Measurements from ENCODE around the gene USP32. TPM values are rescaled to one million over a fixed set of nuclear protein-coding genes. Genes with fewer than 3 reads are reported as not detected.

The USP32 gene
- total and polyA plus RNA-seq, 2 of the 8 experiments (the other 6 are each of a cell fraction or from before 2014, with no cell fraction given) = 29.6 to 112 TPM

GRCh38 chr17:60318326-60318725 lies 73.6 kb downstream of the USP32 start:
- H3K27me3 ChIP-seq (replicated peaks in 1 of 4; ENCODE audit: control insufficient read depth in 3 of 4, extremely low read depth in 1 of 4, insufficient read depth in 3 of 4, low read length in 3 of 4) = no peaks in the 10 kb centered on the region
- H3K23ac ChIP-seq (ENCODE audit: insufficient read length) = no peak overlapping the region
- no peaks in the 10 kb centered on the region for H3K23me2 ChIP-seq (ENCODE audit: low read depth, low read length)
- no peak overlapping the region for H3K9ac ChIP-seq (replicated peaks in 1 of 4; ENCODE audit: extremely low read depth in 1 of 4, low read depth in 3 of 4, low read length in 3 of 4)
- H4K91ac ChIP-seq (replicated peaks; ENCODE audit: insufficient read length, low read length) = no peak overlapping the region
- H3K4ac ChIP-seq (replicated peaks; ENCODE audit: insufficient read length, low read depth, low read length) = no peak overlapping the region
- no peak overlapping the region for H4K8ac ChIP-seq (ENCODE audit: extremely low read depth, insufficient read depth, low read length)
- H3K18ac ChIP-seq (ENCODE audit: extremely low read depth, low read length) = no peak overlapping the region
- TF ChIP-seq TBP (IDR thresholded peaks at IDR 0.05; ENCODE audit: low read depth, low read length) (no peak), RNF2 (IDR thresholded peaks at IDR 0.05; ENCODE audit: borderline replicate concordance, low read depth, low read length, missing control alignments, poor library complexity, severe bottlenecking) (no peak)
- H2BK120ac ChIP-seq (replicated peaks; ENCODE audit: low read depth, low read length) = no peak overlapping the region
- no peak overlapping the region for H4K5ac ChIP-seq (ENCODE audit: insufficient read length, low read depth, low read length)
- POLR2A ChIA-PET (ENCODE audit: partially characterized antibody) = no interaction called here
- DNase-seq (ENCODE audit: low read depth in 1 of 2, low spot score in 2 of 2) = no peak
- H3K9me3 ChIP-seq (ENCODE audit: insufficient read depth in 2 of 2, low read depth in 1 of 2, low read length in 1 of 2) = no peaks in the 10 kb centered on the region
- no peak overlapping the region for H2AFZ ChIP-seq (ENCODE audit: low read length)
- no peak overlapping the region for H3K14ac ChIP-seq (ENCODE audit: insufficient read length)
- CTCF ChIA-PET (ENCODE audit: partially characterized antibody) = no interaction called here
- FAIRE-seq = no peak
- H2BK12ac ChIP-seq (ENCODE audit: low read depth, low read length) = no peak overlapping the region
- H4K20me1 ChIP-seq (replicated peaks in 1 of 2; ENCODE audit: control insufficient read depth in 1 of 2, insufficient read depth in 2 of 2, low read length in 2 of 2) = peaks cover 7 to 10% of the 10 kb centered on the region in 2 experiments
- H2AK5ac ChIP-seq (ENCODE audit: low read depth, low read length) = no peak overlapping the region
- H2BK20ac ChIP-seq (ENCODE audit: low read length) = no peak overlapping the region
- H2BK15ac ChIP-seq (ENCODE audit: low read length) = no peak overlapping the region
- peaks cover 5% of the 10 kb centered on the region; the same call in 1 of the 2 replicates for H3K79me1 ChIP-seq (ENCODE audit: low read depth, low read length)
- no peak overlapping the region for H3K56ac ChIP-seq (replicated peaks; ENCODE audit: insufficient read length, low read depth, low read length)
- peaks cover 4 to 97% of the 10 kb centered on the region in 2 experiments; a peak in 3 of 4 replicates for H3K79me2 ChIP-seq (ENCODE audit: control insufficient read depth in 1 of 2, insufficient read depth in 2 of 2, low read length in 2 of 2)
- H3K36me3 ChIP-seq (ENCODE audit: control insufficient read depth in 2 of 4, insufficient read depth in 4 of 4, low read length in 3 of 4) = no peaks in the 10 kb centered on the region
- H3K4me2 ChIP-seq (ENCODE audit: insufficient read depth in 1 of 2, low read depth in 2 of 2, low read length in 2 of 2) = no peak overlapping the region
- H3K4me3 ChIP-seq (ENCODE audit: extremely low read depth in 1 of 4, insufficient read depth in 2 of 4, low read depth in 3 of 4, low read length in 4 of 4) = no peak overlapping the region
- no peak overlapping the region for H2BK5ac ChIP-seq (ENCODE audit: low read depth, low read length)
- H3K4me1 ChIP-seq (replicated peaks in 1 of 4; ENCODE audit: control insufficient read depth in 3 of 4, insufficient read depth in 4 of 4, low read length in 3 of 4) = no peaks in the 10 kb centered on the region
- no peak overlapping the region for H3K27ac ChIP-seq (ENCODE audit: low read depth, low read length)
